NCI-H526 (cell line): ENCODE data around the gene TSPAN31.
A peak's percentile ranks its signal among the peaks of the same experiment; 100 is the strongest.
"Not testable (repeated sequence)": the region's sequence is repeated elsewhere in the genome, so short reads cannot be mapped to it uniquely, and the experiment has no call there.

ENCODE experiments used
- DNase-seq, 2 experiments: peaks; one replicate each; lab custom pipeline; 2025; lab: John Stamatoyannopoulos, UW

The TSPAN31 gene

GRCh38 chr12:57767305-57767698 lies 22.5 kb downstream of the TSPAN31 start:
- no peak for DNase-seq

- no peak for DNase-seq
Measured at GRCh38 chr12:57767876-57768275, 23.0 kb downstream of the TSPAN31 start.

- no peak for DNase-seq
Measured at GRCh38 chr12:57769594-57769993, 24.8 kb downstream of the TSPAN31 start.

- no peak for DNase-seq
Measured at GRCh38 chr12:57770734-57771133, 25.9 kb downstream of the TSPAN31 start.

GRCh38 chr12:57771236-57771872 lies 26.5 kb downstream of the TSPAN31 start:
- DNase-seq = peak in 1 of 2 experiments; percentile 92

- peak; percentile 94 to 98 for DNase-seq
Measured at GRCh38 chr12:57771873-57772428, 27.1 kb downstream of the TSPAN31 start, which contains the start of gene METTL1. Gene METTL1 (minus strand): TSS chr12:57772105. CDS start chr12:57772083, 22 bp downstream.

- peak in 1 of 2 experiments; percentile 82 for DNase-seq
Measured at GRCh38 chr12:57772429-57773322, 27.8 kb downstream of the TSPAN31 start, which contains the start of gene EEF1AKMT3. Gene EEF1AKMT3 (plus strand): TSS chr12:57772614. CDS start chr12:57772725, 111 bp downstream.

- DNase-seq = not testable (repeated sequence)
Measured at GRCh38 chr12:57774634-57775033, 29.8 kb downstream of the TSPAN31 start.

GRCh38 chr12:57775044-57775443 lies 30.2 kb downstream of the TSPAN31 start:
- DNase-seq = no peak

GRCh38 chr12:57775563-57776246 lies 30.9 kb downstream of the TSPAN31 start:
- no peak for DNase-seq

GRCh38 chr12:57776247-57776587 lies 31.4 kb downstream of the TSPAN31 start:
- no peak for DNase-seq

GRCh38 chr12:57777367-57777766 lies 32.5 kb downstream of the TSPAN31 start:
- no peak for DNase-seq

GRCh38 chr12:57777911-57778310 lies 33.1 kb downstream of the TSPAN31 start:
- DNase-seq = no peak

GRCh38 chr12:57779736-57780135 lies 34.9 kb downstream of the TSPAN31 start:
- no peak for DNase-seq

GRCh38 chr12:57780284-57780897 lies 35.6 kb downstream of the TSPAN31 start:
- no peak for DNase-seq

GRCh38 chr12:57781244-57781643 lies 36.4 kb downstream of the TSPAN31 start:
- DNase-seq = no peak

- no peak for DNase-seq
Measured at GRCh38 chr12:57781801-57782200, 37.0 kb downstream of the TSPAN31 start.

- DNase-seq = no peak
Measured at GRCh38 chr12:57782243-57782607, 37.4 kb downstream of the TSPAN31 start.

GRCh38 chr12:57782608-57783465 lies 38.0 kb downstream of the TSPAN31 start, which contains the start of gene TSFM:
Gene TSFM (plus strand): TSS chr12:57782787. CDS start chr12:57782802, 15 bp downstream.
- DNase-seq = peak; percentile 85 to 97

GRCh38 chr12:57783466-57783801 lies 38.6 kb downstream of the TSPAN31 start:
- DNase-seq = no peak

- DNase-seq = no peak
Measured at GRCh38 chr12:57783861-57784260, 39.0 kb downstream of the TSPAN31 start.
